Stimulated activated naive CD8-positive, alpha-beta T cell treated with anti-CD3 and anti-CD28 coated beads, Interleukin-15, Interleukin-2, amounts not matched to agents 100 ng/mL and 50 ng/mL, for 24 hours (primary cell): ENCODE data around the gene RLN3.
"Not testable (repeated sequence)": the region's sequence is repeated elsewhere in the genome, so short reads cannot be mapped to it uniquely, and the experiment has no call there.

ENCODE experiments used
- H3K27ac Mint-ChIP-seq: one replicate; pipeline ENCODE4 v1.8.0; 2021; ENCODE audit warnings: mild to moderate bottlenecking, mixed read lengths
- H3K27me3 Mint-ChIP-seq: one replicate; pipeline ENCODE4 v1.8.0; 2021; ENCODE audit warnings: mixed read lengths
- H3K36me3 Mint-ChIP-seq: one replicate; pipeline ENCODE4 v1.8.0; 2021; ENCODE audit warnings: low read depth, mixed read lengths
- H3K4me1 Mint-ChIP-seq: one replicate; pipeline ENCODE4 v1.8.0; 2021; ENCODE audit warnings: low read depth, mixed read lengths
- H3K4me3 Mint-ChIP-seq: one replicate; pipeline ENCODE4 v1.8.0; 2021; ENCODE audit warnings: mild to moderate bottlenecking, mixed read lengths
- H3K9me3 Mint-ChIP-seq: one replicate; pipeline ENCODE4 v1.8.0; 2021; ENCODE audit warnings: mixed read lengths

The RLN3 gene

GRCh38 chr19:14002571-14003250 lies 25.2 kb upstream of the RLN3 start:
- H3K27me3 Mint-ChIP-seq = no peaks in the 10 kb centered on the region
- H3K4me1 Mint-ChIP-seq = peaks cover 64% of the 10 kb centered on the region
- no peaks in the 10 kb centered on the region for H3K9me3 Mint-ChIP-seq
- H3K27ac Mint-ChIP-seq = peak overlapping the region; percentile 95
- H3K36me3 Mint-ChIP-seq = peaks cover 13% of the 10 kb centered on the region
- H3K4me3 Mint-ChIP-seq = peak overlapping the region; percentile 56

- H3K36me3 Mint-ChIP-seq = peaks cover 10% of the 10 kb centered on the region
- peak overlapping the region; percentile 56 for H3K4me3 Mint-ChIP-seq
- no peaks in the 10 kb centered on the region for H3K27me3 Mint-ChIP-seq
- H3K4me1 Mint-ChIP-seq = peaks cover 66% of the 10 kb centered on the region
- peak overlapping the region; percentile 95 for H3K27ac Mint-ChIP-seq
- H3K9me3 Mint-ChIP-seq = no peaks in the 10 kb centered on the region
Measured at GRCh38 chr19:14003251-14004055, 24.5 kb upstream of the RLN3 start.

- Mint-ChIP-seq H3K4me3 (peak overlapping the region; percentile 87), H3K4me1 (peaks cover 66% of the 10 kb centered on the region), H3K27me3 (no peaks in the 10 kb centered on the region), H3K27ac (peak overlapping the region; percentile 88), H3K9me3 (no peaks in the 10 kb centered on the region), H3K36me3 (peaks cover 2% of the 10 kb centered on the region)
Measured at GRCh38 chr19:14004619-14005348, 23.2 kb upstream of the RLN3 start.

GRCh38 chr19:14005349-14006084 lies 22.4 kb upstream of the RLN3 start:
- Mint-ChIP-seq H3K4me3 (peak overlapping the region; percentile 87), H3K9me3 (no peaks in the 10 kb centered on the region), H3K36me3 (no peaks in the 10 kb centered on the region), H3K27ac (peak overlapping the region; percentile 88), H3K4me1 (peaks cover 60% of the 10 kb centered on the region), H3K27me3 (no peaks in the 10 kb centered on the region)

- Mint-ChIP-seq H3K27ac (peak within 1 kb of the TSS; percentile 93), H3K4me1 (peaks cover 53% of the 10 kb centered on the region), H3K36me3 (no peaks in the 10 kb centered on the region), H3K27me3 (no peaks in the 10 kb centered on the region), H3K9me3 (no peaks in the 10 kb centered on the region), H3K4me3 (peak within 1 kb of the TSS; percentile 87)
Measured at GRCh38 chr19:14006085-14006765, 21.7 kb upstream of the RLN3 start, which contains the start of gene RFX1. Gene RFX1, minus strand, starts transcription at chr19:14006320. Its CDS starts 12,477 bp downstream, at chr19:13993843.

- Mint-ChIP-seq H3K27me3 (no peaks in the 10 kb centered on the region), H3K27ac (peak overlapping the region; percentile 93), H3K36me3 (no peaks in the 10 kb centered on the region), H3K4me1 (peaks cover 46% of the 10 kb centered on the region), H3K4me3 (peak overlapping the region; percentile 87), H3K9me3 (no peaks in the 10 kb centered on the region)
Measured at GRCh38 chr19:14006766-14007562, 21.0 kb upstream of the RLN3 start.

- H3K4me1 Mint-ChIP-seq = peaks cover 14% of the 10 kb centered on the region
- H3K36me3 Mint-ChIP-seq = no peaks in the 10 kb centered on the region
- H3K27ac Mint-ChIP-seq = no peak overlapping the region
- H3K27me3 Mint-ChIP-seq = no peaks in the 10 kb centered on the region
- H3K4me3 Mint-ChIP-seq = no peak overlapping the region
- H3K9me3 Mint-ChIP-seq = no peaks in the 10 kb centered on the region
Measured at GRCh38 chr19:14012378-14012915, 15.5 kb upstream of the RLN3 start.

GRCh38 chr19:14015524-14016035 lies 12.4 kb upstream of the RLN3 start:
- Mint-ChIP-seq H3K27ac (no peak overlapping the region), H3K9me3 (no peaks in the 10 kb centered on the region), H3K36me3 (no peaks in the 10 kb centered on the region), H3K4me1 (peaks cover 18% of the 10 kb centered on the region), H3K4me3 (no peak overlapping the region), H3K27me3 (no peaks in the 10 kb centered on the region)

- Mint-ChIP-seq H3K9me3 (no peaks in the 10 kb centered on the region), H3K27me3 (no peaks in the 10 kb centered on the region), H3K4me3 (no peak overlapping the region), H3K4me1 (peaks cover 27% of the 10 kb centered on the region), H3K27ac (no peak overlapping the region), H3K36me3 (no peaks in the 10 kb centered on the region)
Measured at GRCh38 chr19:14019100-14019499, 8.8 kb upstream of the RLN3 start.

GRCh38 chr19:14019739-14020138 lies 8.2 kb upstream of the RLN3 start:
- H3K4me3 Mint-ChIP-seq, H3K27ac Mint-ChIP-seq, H3K9me3 Mint-ChIP-seq, H3K27me3 Mint-ChIP-seq, H3K36me3 Mint-ChIP-seq: not testable (repeated sequence)
- peaks cover 23% of the 10 kb centered on the region for H3K4me1 Mint-ChIP-seq

- no peaks in the 10 kb centered on the region for H3K9me3 Mint-ChIP-seq
- H3K36me3 Mint-ChIP-seq = no peaks in the 10 kb centered on the region
- H3K4me3 Mint-ChIP-seq = no peak overlapping the region
- peaks cover 17% of the 10 kb centered on the region for H3K4me1 Mint-ChIP-seq
- H3K27me3 Mint-ChIP-seq = no peaks in the 10 kb centered on the region
- no peak overlapping the region for H3K27ac Mint-ChIP-seq
Measured at GRCh38 chr19:14021474-14021873, 6.5 kb upstream of the RLN3 start.

- Mint-ChIP-seq H3K27ac (no peak overlapping the region), H3K9me3 (no peaks in the 10 kb centered on the region), H3K4me1 (peaks cover 17% of the 10 kb centered on the region), H3K4me3 (no peak overlapping the region), H3K27me3 (no peaks in the 10 kb centered on the region), H3K36me3 (no peaks in the 10 kb centered on the region)
Measured at GRCh38 chr19:14022469-14022868, 5.5 kb upstream of the RLN3 start.
